Hindlimb muscle (tissue), 1 donor: ENCODE measurements around the gene DYDC2. TPM values are rescaled to one million over a fixed set of nuclear protein-coding genes. Genes with fewer than 3 reads are reported as not detected.
"Not testable (repeated sequence)": the region's sequence is repeated elsewhere in the genome, so short reads cannot be mapped to it uniquely, and the experiment has no call there.

Experiments
- DNase-seq: peaks from one replicate; pipeline ENCODE4 v3.0.0-alpha.2; 2013
- polyA plus RNA-seq: library from polyadenylated mRNA; unstranded; fragments of 120-200 nt; gene quantifications from one replicate; pipeline ENCODE4 v1.2.1, GENCODE V29; 2013; ENCODE audit not compliant: insufficient read length

The DYDC2 gene
- not detected for polyA plus RNA-seq

GRCh38 chr10:80356563-80356988, at the start of gene DYDC2, which contains the start of gene DYDC1:
TSS of gene DYDC2 (plus strand) at chr10:80356781. CDS start at chr10:80362444, 5,663 bp downstream.
TSS of gene DYDC1 (minus strand) at chr10:80356755. CDS start at chr10:80352601, 4,154 bp downstream.
- peak; percentile 44 for DNase-seq

GRCh38 chr10:80313523-80313922, 43.1 kb upstream of the DYDC2 start:
- no peak for DNase-seq

- DNase-seq = no peak
Observed at GRCh38 chr10:80315391-80315790, 41.2 kb upstream of the DYDC2 start.

GRCh38 chr10:80318742-80319141, 37.8 kb upstream of the DYDC2 start:
- DNase-seq = no peak

- DNase-seq = no peak
Observed at GRCh38 chr10:80319318-80319717, 37.3 kb upstream of the DYDC2 start.

- no peak for DNase-seq
Observed at GRCh38 chr10:80319725-80320290, 36.8 kb upstream of the DYDC2 start.

GRCh38 chr10:80320377-80320776, 36.2 kb upstream of the DYDC2 start:
- DNase-seq = no peak

GRCh38 chr10:80321183-80321582, 35.4 kb upstream of the DYDC2 start:
- no peak for DNase-seq

GRCh38 chr10:80322158-80322557, 34.4 kb upstream of the DYDC2 start:
- no peak for DNase-seq

GRCh38 chr10:80322711-80323110, 33.9 kb upstream of the DYDC2 start:
- no peak for DNase-seq

- no peak for DNase-seq
Observed at GRCh38 chr10:80323311-80323710, 33.3 kb upstream of the DYDC2 start.

- DNase-seq = no peak
Observed at GRCh38 chr10:80324086-80324485, 32.5 kb upstream of the DYDC2 start.

GRCh38 chr10:80324891-80325364, 31.7 kb upstream of the DYDC2 start:
- no peak for DNase-seq

GRCh38 chr10:80333983-80334382, 22.6 kb upstream of the DYDC2 start:
- no peak for DNase-seq

GRCh38 chr10:80344276-80344675, 12.3 kb upstream of the DYDC2 start:
- no peak for DNase-seq

GRCh38 chr10:80344912-80345311, 11.7 kb upstream of the DYDC2 start:
- no peak for DNase-seq

GRCh38 chr10:80350251-80350650, 6.3 kb upstream of the DYDC2 start:
- no peak for DNase-seq

- DNase-seq = no peak
Observed at GRCh38 chr10:80351220-80351619, 5.4 kb upstream of the DYDC2 start.

GRCh38 chr10:80356989-80357850, 639 bp downstream of the DYDC2 start:
- no peak for DNase-seq

GRCh38 chr10:80357851-80358125, 1.2 kb downstream of the DYDC2 start:
- no peak for DNase-seq

GRCh38 chr10:80358925-80359324, 2.3 kb downstream of the DYDC2 start:
- not testable (repeated sequence) for DNase-seq

- no peak for DNase-seq
Observed at GRCh38 chr10:80359644-80360043, 3.1 kb downstream of the DYDC2 start.

GRCh38 chr10:80365510-80365909, 8.9 kb downstream of the DYDC2 start:
- DNase-seq = no peak

- DNase-seq = no peak
Observed at GRCh38 chr10:80371467-80371866, 14.9 kb downstream of the DYDC2 start.
